ENCODE results near the gene ARHGAP9.

- peak in 1 of 3 donors; percentile 30 for TF ChIP-seq POLR2A (IDR thresholded peaks at IDR 0.05)
- peak; percentile 83 to 97 (median 94) for TF ChIP-seq CTCF (IDR thresholded peaks at IDR 0.05 in 8 of 11, conservative IDR thresholded peaks at IDR 0.05 in 3 of 11)
- peak; percentile 61 to 91 (median 82) for TF ChIP-seq POLR2AphosphoS5 (IDR thresholded peaks at IDR 0.05)
These were observed 17.3 kb downstream of the ARHGAP9 start for GRCh38 chr12:57462251-57462911.
